GM12872 (cell line): ENCODE measurements around the gene EP300.

Experiments used
- TF ChIP-seq, protein P1 (sequence below): IDR thresholded peaks from 3 replicates; pipeline ENCODE4 v1.5.1; 2011; ENCODE audit warnings: low read depth, mild to moderate bottlenecking, low read length, moderate library complexity; ENCODE audit not compliant: insufficient read depth

EP300 gene

DNA sequence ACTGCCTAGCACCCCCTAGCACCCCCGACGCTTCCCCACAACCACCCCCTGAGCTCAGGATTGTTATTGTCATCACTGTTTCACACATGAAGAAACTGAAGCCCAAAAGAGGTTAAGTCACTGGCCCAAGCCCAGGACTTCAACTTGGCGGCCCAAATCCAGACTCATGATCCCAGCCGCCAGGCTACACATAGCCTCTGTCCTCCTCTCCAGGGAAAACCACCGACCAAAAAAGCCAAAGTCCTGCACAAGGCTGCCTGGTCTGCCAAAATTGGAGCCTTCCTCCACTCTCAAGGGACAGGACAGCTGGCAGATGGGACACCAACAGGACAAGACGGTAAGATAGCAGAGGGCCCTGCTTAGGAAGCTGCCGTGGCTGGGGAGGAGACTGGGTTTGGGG is 123.5 kb downstream of the EP300 start:
- TF ChIP-seq, protein P1, sequence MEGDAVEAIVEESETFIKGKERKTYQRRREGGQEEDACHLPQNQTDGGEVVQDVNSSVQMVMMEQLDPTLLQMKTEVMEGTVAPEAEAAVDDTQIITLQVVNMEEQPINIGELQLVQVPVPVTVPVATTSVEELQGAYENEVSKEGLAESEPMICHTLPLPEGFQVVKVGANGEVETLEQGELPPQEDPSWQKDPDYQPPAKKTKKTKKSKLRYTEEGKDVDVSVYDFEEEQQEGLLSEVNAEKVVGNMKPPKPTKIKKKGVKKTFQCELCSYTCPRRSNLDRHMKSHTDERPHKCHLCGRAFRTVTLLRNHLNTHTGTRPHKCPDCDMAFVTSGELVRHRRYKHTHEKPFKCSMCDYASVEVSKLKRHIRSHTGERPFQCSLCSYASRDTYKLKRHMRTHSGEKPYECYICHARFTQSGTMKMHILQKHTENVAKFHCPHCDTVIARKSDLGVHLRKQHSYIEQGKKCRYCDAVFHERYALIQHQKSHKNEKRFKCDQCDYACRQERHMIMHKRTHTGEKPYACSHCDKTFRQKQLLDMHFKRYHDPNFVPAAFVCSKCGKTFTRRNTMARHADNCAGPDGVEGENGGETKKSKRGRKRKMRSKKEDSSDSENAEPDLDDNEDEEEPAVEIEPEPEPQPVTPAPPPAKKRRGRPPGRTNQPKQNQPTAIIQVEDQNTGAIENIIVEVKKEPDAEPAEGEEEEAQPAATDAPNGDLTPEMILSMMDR, result no peak

DNA sequence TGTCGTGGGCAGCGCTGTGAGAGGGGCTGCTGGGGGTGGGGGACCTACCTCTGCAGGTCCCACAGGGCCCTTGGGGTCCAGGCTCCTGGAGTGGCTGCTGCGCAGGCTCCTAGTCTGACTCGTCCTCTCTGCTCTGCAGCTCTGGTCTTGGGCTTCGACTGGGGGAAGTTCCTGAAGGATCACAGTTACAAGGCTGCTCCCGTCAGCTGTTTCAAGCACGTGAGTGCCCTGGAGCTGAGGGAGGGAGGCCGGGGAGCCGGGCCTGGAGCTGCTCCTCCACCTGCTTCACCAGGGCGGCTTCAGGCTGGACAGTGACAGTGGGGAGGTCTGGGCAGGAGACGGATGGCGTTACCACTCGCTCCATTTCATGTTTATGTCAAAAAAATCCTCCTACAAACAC is 124.6 kb downstream of the EP300 start:
- TF ChIP-seq, protein P1, result no peak

DNA sequence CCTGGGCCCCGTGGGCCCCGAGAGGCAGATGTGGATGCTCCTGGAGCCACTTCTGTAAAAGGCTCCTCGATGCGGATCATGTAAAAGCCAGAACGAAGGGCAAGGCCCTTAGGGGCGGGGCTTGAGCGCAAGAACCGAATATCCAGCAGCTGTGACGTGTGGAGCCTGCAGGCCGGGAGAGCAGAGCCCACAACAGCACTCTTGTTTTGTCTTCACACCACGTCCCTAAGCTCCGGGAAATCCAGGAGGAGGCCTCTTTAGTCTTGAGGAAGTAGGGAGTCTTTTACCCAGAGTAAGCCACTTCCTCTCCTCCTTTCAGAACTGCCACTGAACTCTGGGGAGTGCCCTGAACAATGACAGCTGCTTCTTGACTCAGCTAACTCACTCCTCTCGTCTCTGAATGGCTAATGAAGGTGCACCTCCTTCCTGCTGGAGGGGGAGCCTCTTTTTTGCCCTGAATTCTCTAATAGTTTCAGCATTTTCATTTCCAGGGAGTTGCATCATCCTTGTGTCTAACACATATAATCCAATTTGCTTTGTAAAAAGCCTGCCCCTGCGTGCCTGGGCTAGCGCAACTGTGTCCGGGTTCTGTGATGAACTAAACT is 125.3 kb downstream of the EP300 start:
- TF ChIP-seq, protein P1, result no peak

DNA sequence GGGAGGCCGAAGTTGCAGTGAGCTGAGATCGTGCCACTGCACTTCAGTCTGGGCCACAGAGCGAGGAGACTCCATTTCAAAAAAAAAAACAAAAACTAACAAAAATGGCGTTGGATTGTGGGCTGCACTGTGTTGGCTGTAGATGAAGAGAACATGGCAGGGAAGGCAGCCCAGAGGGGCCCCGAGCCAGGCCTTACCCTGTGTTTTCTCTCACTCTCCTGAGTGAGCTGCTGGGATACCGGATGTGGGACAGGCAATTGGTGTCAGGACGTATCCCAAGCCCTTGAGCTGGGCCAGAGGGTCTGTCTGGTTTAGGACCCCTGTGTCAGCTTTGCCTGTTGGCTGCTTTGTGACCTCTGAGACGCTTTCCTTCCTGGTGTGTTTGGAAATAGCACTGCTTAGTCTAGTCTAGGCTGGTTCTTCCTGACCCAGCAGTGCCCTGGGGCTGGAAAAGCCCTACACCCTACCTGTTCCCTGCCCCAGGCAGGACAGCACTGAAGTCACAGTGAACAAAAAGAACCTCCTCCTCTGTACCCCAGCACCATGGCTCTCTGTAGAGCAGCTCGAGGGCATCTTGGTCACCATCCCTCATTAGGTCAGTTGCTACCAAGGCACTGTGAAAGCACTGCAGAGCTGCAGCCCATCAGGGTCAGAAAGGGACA is 130.6 kb downstream of the EP300 start:
- TF ChIP-seq, protein P1, result no peak

DNA sequence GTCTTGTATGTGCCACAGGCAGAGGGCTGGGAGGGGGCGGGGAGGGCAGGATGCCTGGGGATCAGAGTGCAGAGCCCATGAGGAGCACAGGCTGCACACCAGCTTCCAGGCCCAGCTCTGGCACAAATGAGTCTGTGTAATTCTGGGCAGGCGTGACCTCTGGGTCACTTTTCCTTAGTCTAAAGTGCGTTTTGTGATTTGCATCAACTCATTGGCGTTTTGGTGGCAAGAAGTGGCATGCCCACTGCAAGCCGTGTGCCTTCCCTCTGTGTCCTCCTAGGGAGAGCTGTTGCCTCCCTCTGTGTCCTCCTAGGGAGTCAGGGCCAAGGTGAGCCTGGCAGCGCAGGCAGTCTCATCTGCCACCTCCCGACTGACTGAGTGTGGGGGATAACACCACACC is 131.1 kb downstream of the EP300 start:
- TF ChIP-seq, protein P1, result no peak

DNA sequence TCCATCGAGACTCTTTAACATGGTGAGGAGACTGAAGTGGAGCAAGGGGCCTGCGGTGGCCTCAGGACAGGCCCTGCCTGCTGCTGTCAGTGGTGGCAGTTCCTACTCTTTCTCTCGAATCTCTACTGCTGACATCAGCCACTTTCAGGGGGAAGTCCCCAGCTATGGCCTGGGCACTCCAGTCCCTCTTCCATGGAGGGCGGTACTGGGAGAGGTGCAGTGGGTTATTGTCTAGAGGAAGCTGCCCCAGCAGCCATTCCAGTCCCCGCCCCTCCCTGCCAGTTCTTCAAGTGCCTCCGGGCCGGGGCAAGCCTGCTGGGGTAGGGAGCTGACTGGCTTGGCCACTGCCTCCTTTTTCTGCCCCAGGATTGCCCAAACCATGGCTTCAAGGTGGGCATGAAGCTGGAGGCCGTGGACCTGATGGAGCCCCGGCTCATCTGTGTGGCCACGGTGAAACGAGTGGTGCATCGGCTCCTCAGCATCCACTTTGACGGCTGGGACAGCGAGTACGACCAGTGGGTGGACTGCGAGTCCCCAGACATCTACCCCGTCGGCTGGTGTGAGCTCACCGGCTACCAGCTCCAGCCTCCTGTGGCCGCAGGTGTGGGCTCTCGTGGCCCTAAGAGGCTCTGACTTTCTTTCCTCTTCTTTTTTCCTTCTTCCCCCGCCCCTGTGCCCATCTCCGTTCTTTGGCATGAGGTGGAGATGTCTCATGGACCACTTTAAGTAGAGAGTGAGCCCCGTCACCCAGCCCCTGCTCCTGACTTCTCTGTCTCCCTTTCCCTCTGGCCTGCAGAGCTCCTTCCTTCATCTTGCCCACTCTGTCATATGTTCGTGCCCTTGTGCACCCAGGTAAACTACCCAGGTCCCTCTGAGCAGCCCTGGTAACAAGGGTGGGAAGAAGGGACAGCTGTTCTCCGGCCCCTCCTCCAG is 134.6 kb downstream of the EP300 start:
- TF ChIP-seq, protein P1, result no peak

DNA sequence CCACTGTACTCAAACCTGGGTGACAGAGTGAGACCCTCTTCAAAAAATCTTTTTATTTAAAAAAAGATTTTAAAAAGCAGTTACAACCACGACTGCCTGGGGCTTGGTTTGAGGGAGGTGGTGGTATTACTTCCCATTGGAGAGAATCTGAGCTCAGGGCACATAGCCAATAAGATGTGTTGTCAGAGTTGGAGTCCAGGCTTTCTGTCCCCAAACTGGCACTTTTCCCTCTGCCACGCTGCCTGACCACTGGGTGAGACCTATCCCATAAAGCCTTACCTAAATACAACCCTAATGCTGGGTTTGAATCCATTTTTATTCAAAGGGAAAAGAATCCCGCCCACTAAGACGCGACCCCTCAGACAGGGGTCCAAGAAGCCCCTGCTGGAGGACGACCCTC is 136.8 kb downstream of the EP300 start:
- TF ChIP-seq, protein P1, result no peak
